H1 (cell line): ENCODE results near the gene RADIL. TPM values are rescaled to one million over a fixed set of nuclear protein-coding genes. Genes with fewer than 3 reads are reported as not detected.

Experiments
- CBX8 ChIP-seq: fragments of 300-800, 300-1000 bp; sonication (generic); IDR thresholded peaks from 2 replicates; pipeline ENCODE4 v1.7.1; 2016; ENCODE audit warnings: low read depth, low read length, borderline replicate concordance
- HDAC2 ChIP-seq, 2 experiments: fragments of 300-600 bp in 1 of 2; sonication (generic) in 1 of 2; IDR thresholded peaks; 2 replicates each; pipeline ENCODE4 v1.6.1; 2011 to 2012; ENCODE audit warnings: low read depth in 2 of 2, low read length in 2 of 2, mild to moderate bottlenecking in 2 of 2, moderate library complexity in 2 of 2, borderline replicate concordance in 1 of 2, inconsistent platforms in 1 of 2
- POLR2AphosphoS5 ChIP-seq: IDR thresholded peaks from 2 replicates; pipeline ENCODE4 v1.6.1; 2011; ENCODE audit warnings: low read depth, low read length
- YY1 ChIP-seq: IDR thresholded peaks from 2 replicates; pipeline ENCODE4 v1.6.1; 2011; ENCODE audit warnings: low read depth, mild to moderate bottlenecking, low read length
- ZNF274 ChIP-seq: IDR thresholded peaks from 2 replicates; pipeline ENCODE4 v1.7.0; 2012; ENCODE audit warnings: low read length, borderline replicate concordance; ENCODE audit errors: extremely low read depth
- polyA plus RNA-seq, 7 experiments: library from polyadenylated mRNA; depleted of rRNA in 3 of 7; stranded (reverse) in 5 of 7; unstranded in 2 of 7; fragments of >200 nt in 5 of 7; fragments of 200-250 nt in 2 of 7; gene quantifications; 1 replicate in 5 of 7; 2 replicates in 1 of 7; 4 replicates in 1 of 7; pipeline versions ENCODE4 v1.2.1 to v1.2.3, GENCODE V29; 2011 to 2013; ENCODE audit warnings: missing spikeins in 2 of 7, mixed read lengths in 2 of 7
- total RNA-seq: library from RNA; stranded (reverse); fragmentation: NEBNext Ultra II Directional; extraction: Animal tissue kit (Norgen Biotek cat#: 25700); gene quantifications from 2 replicates; pipeline ENCODE4 v1.2.1, GENCODE V29; 2021
- TF ChIP-seq, protein P1 (sequence below), 3 experiments: IDR thresholded peaks; 1 replicate in 2 of 3; 2 replicates in 1 of 3; pipeline versions ENCODE4 v1.5.1 to v1.6.1; 2011; ENCODE audit warnings: low read length in 3 of 3, mild to moderate bottlenecking in 3 of 3, inconsistent platforms in 2 of 3, low read depth in 1 of 3, moderate library complexity in 1 of 3; ENCODE audit not compliant: insufficient read depth in 1 of 3; ENCODE audit errors: control extremely low read depth in 1 of 3

Gene RADIL
- total and polyA plus RNA-seq, 2 of the 8 experiments (the other 6 are each of a cell fraction or from before 2014, with no cell fraction given) = 5.0 to 5.4 TPM

DNA sequence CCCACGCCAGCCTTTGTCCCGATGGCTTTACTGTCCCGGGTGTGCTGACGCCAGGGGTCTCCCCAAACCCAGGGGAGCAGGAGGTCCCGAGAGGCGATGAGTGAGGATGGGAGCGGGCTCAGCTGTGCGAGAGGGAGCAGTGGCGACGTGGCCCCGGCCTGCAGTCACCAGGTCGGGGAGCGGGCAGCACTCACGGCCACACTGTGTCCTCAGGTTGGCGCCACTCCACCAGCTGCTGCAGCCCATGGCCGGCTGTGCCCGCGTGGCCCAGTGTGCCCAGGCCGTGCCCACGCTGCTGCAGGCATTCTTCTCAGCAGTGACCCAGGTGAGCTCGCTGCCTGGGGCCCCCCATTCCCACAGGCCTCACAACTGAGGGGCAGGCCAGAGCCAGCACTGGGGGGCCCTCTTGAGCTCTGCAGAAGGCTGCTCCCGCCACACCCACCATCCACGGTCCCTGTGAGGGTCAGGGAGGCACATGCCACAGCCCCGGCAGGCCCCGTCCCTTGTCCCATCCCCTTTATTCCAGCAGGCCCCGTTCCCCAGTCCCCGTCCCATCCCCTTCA is 94.8 kb downstream of the RADIL start (continued):
- TF ChIP-seq ZNF274 (no peak), HDAC2 (IDR thresholded peaks at IDR 0.05; ENCODE audit: borderline replicate concordance in 1 of 2, low read depth in 2 of 2, low read length in 2 of 2) (no peak), CBX8 (no peak), POLR2AphosphoS5 (no peak), YY1 (no peak)
- TF ChIP-seq, protein P1, sequence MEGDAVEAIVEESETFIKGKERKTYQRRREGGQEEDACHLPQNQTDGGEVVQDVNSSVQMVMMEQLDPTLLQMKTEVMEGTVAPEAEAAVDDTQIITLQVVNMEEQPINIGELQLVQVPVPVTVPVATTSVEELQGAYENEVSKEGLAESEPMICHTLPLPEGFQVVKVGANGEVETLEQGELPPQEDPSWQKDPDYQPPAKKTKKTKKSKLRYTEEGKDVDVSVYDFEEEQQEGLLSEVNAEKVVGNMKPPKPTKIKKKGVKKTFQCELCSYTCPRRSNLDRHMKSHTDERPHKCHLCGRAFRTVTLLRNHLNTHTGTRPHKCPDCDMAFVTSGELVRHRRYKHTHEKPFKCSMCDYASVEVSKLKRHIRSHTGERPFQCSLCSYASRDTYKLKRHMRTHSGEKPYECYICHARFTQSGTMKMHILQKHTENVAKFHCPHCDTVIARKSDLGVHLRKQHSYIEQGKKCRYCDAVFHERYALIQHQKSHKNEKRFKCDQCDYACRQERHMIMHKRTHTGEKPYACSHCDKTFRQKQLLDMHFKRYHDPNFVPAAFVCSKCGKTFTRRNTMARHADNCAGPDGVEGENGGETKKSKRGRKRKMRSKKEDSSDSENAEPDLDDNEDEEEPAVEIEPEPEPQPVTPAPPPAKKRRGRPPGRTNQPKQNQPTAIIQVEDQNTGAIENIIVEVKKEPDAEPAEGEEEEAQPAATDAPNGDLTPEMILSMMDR (IDR thresholded peaks at IDR 0.05; ENCODE audit: control extremely low read depth in 1 of 3, insufficient read depth in 1 of 3, low read depth in 1 of 3, low read length in 3 of 3) = no peak
- TF ChIP-seq, all 59 proteins: peak for 0
